H1 (cell line): ENCODE results near the gene VSIR. TPM values are rescaled to one million over a fixed set of nuclear protein-coding genes. Genes with fewer than 3 reads are reported as not detected.

Experiments
- CTCF ChIA-PET: fragments of 300-600 bp; sonication (Branson Sonifier 250); formaldehyde crosslinking; loops from one replicate; lab custom pipeline; 2021; ENCODE audit not compliant: partially characterized antibody; lab: Charles Lee
- POLR2A ChIA-PET: fragments of 300-600 bp; sonication (Branson Sonifier 250); formaldehyde crosslinking; loops from one replicate; lab custom pipeline; 2021; ENCODE audit warnings: inconsistent platforms; ENCODE audit not compliant: partially characterized antibody; lab: Charles Lee
- DNase-seq, 2 experiments: peaks; one replicate each; pipeline versions ENCODE4 v3.0.0 to v3.0.0-alpha.2; 2010 to 2022; ENCODE audit warnings: low spot score in 2 of 2, low read depth in 1 of 2, mixed read lengths in 1 of 2
- FAIRE-seq: peaks from 2 replicates; lab custom pipeline; 2011; peaks lifted over from hg19 to GRCh38; lab: Jason Lieb, UNC
- H2AFZ ChIP-seq: 2 replicates; pipeline ENCODE4 v1.8.1; 2012; ENCODE audit warnings: low read length, inconsistent platforms
- H2AK5ac ChIP-seq: 2 replicates; pipeline ENCODE4 v1.6.1; 2013; ENCODE audit warnings: low read depth, low read length
- H2BK120ac ChIP-seq: replicated peaks from 2 replicates; pipeline ENCODE3; 2013; ENCODE audit warnings: low read depth, low read length, inconsistent platforms
- H2BK12ac ChIP-seq: 2 replicates; pipeline ENCODE4 v1.6.1; 2013; ENCODE audit warnings: low read depth, low read length
- H2BK15ac ChIP-seq: 2 replicates; pipeline ENCODE4 v1.6.1; 2013; ENCODE audit warnings: low read length
- H2BK20ac ChIP-seq: 2 replicates; pipeline ENCODE4 v1.6.1; 2013; ENCODE audit warnings: low read length
- H2BK5ac ChIP-seq: 2 replicates; pipeline ENCODE4 v1.6.1; 2013; ENCODE audit warnings: low read depth, low read length
- H3K14ac ChIP-seq: 2 replicates; pipeline ENCODE4 v1.6.1; 2013; ENCODE audit warnings: inconsistent platforms; ENCODE audit not compliant: insufficient read length
- H3K18ac ChIP-seq: 2 replicates; pipeline ENCODE4 v1.6.1; 2013; ENCODE audit warnings: low read length; ENCODE audit errors: extremely low read depth
- H3K23ac ChIP-seq: 2 replicates; pipeline ENCODE4 v1.6.1; 2013; ENCODE audit warnings: inconsistent platforms; ENCODE audit not compliant: insufficient read length
- H3K23me2 ChIP-seq: 2 replicates; pipeline ENCODE4 v1.6.1; 2013; ENCODE audit warnings: low read depth, low read length
- H3K27ac ChIP-seq: 2 replicates; pipeline ENCODE4 v1.6.1; 2011; ENCODE audit warnings: low read depth, low read length, inconsistent platforms
- H3K27me3 ChIP-seq, 4 experiments: replicated peaks in 1 of 4; 1 replicate in 1 of 4; 2 replicates in 3 of 4; pipeline versions ENCODE4 v1.6.1 to v1.8.1; 2011 to 2013; ENCODE audit warnings: low read length in 3 of 4, mild to moderate bottlenecking in 3 of 4, inconsistent platforms in 2 of 4, mixed read lengths in 2 of 4, moderate library complexity in 1 of 4; ENCODE audit not compliant: control insufficient read depth in 3 of 4, insufficient read depth in 3 of 4; ENCODE audit errors: extremely low read depth in 1 of 4
- H3K36me3 ChIP-seq, 4 experiments: 2 replicates each; pipeline versions ENCODE4 v1.6.1 to v1.8.1; 2011 to 2013; ENCODE audit warnings: mild to moderate bottlenecking in 4 of 4, low read length in 3 of 4, moderate library complexity in 2 of 4, control low read depth in 1 of 4, inconsistent platforms in 1 of 4; ENCODE audit not compliant: insufficient read depth in 4 of 4, control insufficient read depth in 2 of 4
- H3K4ac ChIP-seq: replicated peaks from 2 replicates; pipeline ENCODE3; 2013; ENCODE audit warnings: low read length, low read depth, mixed read lengths, inconsistent platforms; ENCODE audit not compliant: insufficient read length
- H3K4me1 ChIP-seq, 4 experiments: replicated peaks in 1 of 4; 1 replicate in 1 of 4; 2 replicates in 3 of 4; pipeline versions ENCODE4 v1.6.1 to v1.8.1; 2011 to 2013; ENCODE audit warnings: low read length in 3 of 4, inconsistent platforms in 2 of 4, mixed read lengths in 1 of 4; ENCODE audit not compliant: insufficient read depth in 4 of 4, control insufficient read depth in 3 of 4
- H3K4me2 ChIP-seq, 2 experiments: 2 replicates each; pipeline versions ENCODE4 v1.6.1 to v1.8.1; 2011 to 2013; ENCODE audit warnings: low read depth in 2 of 2, low read length in 2 of 2, control low read depth in 1 of 2, inconsistent platforms in 1 of 2, mild to moderate bottlenecking in 1 of 2; ENCODE audit not compliant: insufficient read depth in 1 of 2
- H3K4me3 ChIP-seq, 4 experiments: fragments of 200-600, 300-600 bp in 1 of 4; sonication (generic), shearing (Covaris generic), sonication (Bioruptor Twin) in 1 of 4; 2 replicates each; pipeline versions ENCODE4 v1.5.1 to v1.8.1; 2011 to 2016; ENCODE audit warnings: low read length in 4 of 4, low read depth in 3 of 4, control low read depth in 2 of 4, inconsistent platforms in 2 of 4, mild to moderate bottlenecking in 2 of 4, mixed read lengths in 1 of 4, moderate library complexity in 1 of 4; ENCODE audit not compliant: insufficient read depth in 2 of 4; ENCODE audit errors: extremely low read depth in 1 of 4
- H3K56ac ChIP-seq: replicated peaks from 2 replicates; pipeline ENCODE3; 2013; ENCODE audit warnings: low read depth, mild to moderate bottlenecking, mixed read lengths, low read length, inconsistent platforms; ENCODE audit not compliant: insufficient read length
- H3K79me1 ChIP-seq: 2 replicates; pipeline ENCODE4 v1.6.1; 2013; ENCODE audit warnings: low read depth, low read length, control low read depth
- H3K79me2 ChIP-seq, 2 experiments: 2 replicates each; pipeline versions ENCODE4 v1.6.1 to v1.8.1; 2012 to 2013; ENCODE audit warnings: low read length in 2 of 2, mild to moderate bottlenecking in 2 of 2, inconsistent platforms in 1 of 2; ENCODE audit not compliant: insufficient read depth in 2 of 2, control insufficient read depth in 1 of 2
- H3K9ac ChIP-seq, 4 experiments: replicated peaks in 1 of 4; 1 replicate in 1 of 4; 2 replicates in 3 of 4; pipeline versions ENCODE4 v1.6.1 to v1.8.1; 2011 to 2013; ENCODE audit warnings: low read depth in 3 of 4, low read length in 3 of 4, control low read depth in 2 of 4, mild to moderate bottlenecking in 2 of 4, moderate library complexity in 2 of 4, inconsistent platforms in 1 of 4; ENCODE audit errors: extremely low read depth in 1 of 4
- H3K9me3 ChIP-seq, 2 experiments: 2 replicates each; pipeline versions ENCODE4 v1.6.1 to v1.8.1; 2012 to 2013; ENCODE audit warnings: mild to moderate bottlenecking in 2 of 2, moderate library complexity in 2 of 2, control low read depth in 1 of 2, inconsistent platforms in 1 of 2, low read depth in 1 of 2, low read length in 1 of 2, mixed read lengths in 1 of 2; ENCODE audit not compliant: insufficient read depth in 2 of 2
- H4K20me1 ChIP-seq, 2 experiments: replicated peaks in 1 of 2; 2 replicates each; pipeline versions ENCODE3 to v1.8.1; 2011 to 2013; ENCODE audit warnings: inconsistent platforms in 2 of 2, low read length in 2 of 2, mild to moderate bottlenecking in 1 of 2; ENCODE audit not compliant: insufficient read depth in 2 of 2, control insufficient read depth in 1 of 2
- H4K5ac ChIP-seq: 2 replicates; pipeline ENCODE4 v1.6.1; 2013; ENCODE audit warnings: low read length, low read depth, mixed read lengths, inconsistent platforms; ENCODE audit not compliant: insufficient read length
- H4K8ac ChIP-seq: 2 replicates; pipeline ENCODE4 v1.8.0; 2013; ENCODE audit warnings: mild to moderate bottlenecking, moderate library complexity, low read length, inconsistent platforms; ENCODE audit not compliant: insufficient read depth; ENCODE audit errors: extremely low read depth
- H4K91ac ChIP-seq: replicated peaks from 2 replicates; pipeline ENCODE3; 2013; ENCODE audit warnings: low read length, mixed read lengths, inconsistent platforms; ENCODE audit not compliant: insufficient read length
- CHD1 ChIP-seq: IDR thresholded peaks from 2 replicates; pipeline ENCODE4 v1.6.1; 2012; ENCODE audit warnings: low read depth, low read length, improper control_type of control experiment
- CHD2 ChIP-seq: IDR thresholded peaks from 2 replicates; pipeline ENCODE4 v1.6.1; 2012; ENCODE audit warnings: low read length, improper control_type of control experiment
- SIN3A ChIP-seq, 2 experiments: IDR thresholded peaks in 1 of 2; conservative IDR thresholded peaks in 1 of 2; 2 replicates each; pipeline ENCODE4 v1.6.1; 2011 to 2012; ENCODE audit warnings: low read length in 2 of 2, improper control_type of control experiment in 1 of 2, low read depth in 1 of 2, mild to moderate bottlenecking in 1 of 2
- WGBS, 2 experiments: shearing (Covaris generic) in 1 of 2; methylation state at CpG; one replicate each; pipeline versions ENCODE4 v1.1.6 to v1.1.7; 2013 to 2015; ENCODE audit warnings: low lambda C conversion rate in 2 of 2, mixed read lengths in 2 of 2, inconsistent platforms in 1 of 2, low coverage in 1 of 2, missing lambda C conversion rate in 1 of 2; ENCODE audit not compliant: insufficient replicate concordance in 2 of 2, insufficient coverage in 1 of 2, insufficient read length in 1 of 2; ENCODE audit errors: extremely low coverage in 1 of 2, missing lambda C conversion rate in 1 of 2; 5-methylcytosine and 5-hydroxymethylcytosine counted together
- polyA plus RNA-seq, 7 experiments: library from polyadenylated mRNA; depleted of rRNA in 3 of 7; stranded (reverse) in 5 of 7; unstranded in 2 of 7; fragments of >200 nt in 5 of 7; fragments of 200-250 nt in 2 of 7; gene quantifications; 1 replicate in 5 of 7; 2 replicates in 1 of 7; 4 replicates in 1 of 7; pipeline versions ENCODE4 v1.2.1 to v1.2.3, GENCODE V29; 2011 to 2013; ENCODE audit warnings: missing spikeins in 2 of 7, mixed read lengths in 2 of 7
- total RNA-seq: library from RNA; stranded (reverse); fragmentation: NEBNext Ultra II Directional; extraction: Animal tissue kit (Norgen Biotek cat#: 25700); gene quantifications from 2 replicates; pipeline ENCODE4 v1.2.1, GENCODE V29; 2021
- TF ChIP-seq, protein P1 (sequence below): IDR thresholded peaks from 2 replicates; pipeline ENCODE4 v1.6.1; 2012; ENCODE audit warnings: inconsistent platforms

VSIR gene
- total and polyA plus RNA-seq, 2 of the 8 experiments (the other 6 are each of a cell fraction or from before 2014, with no cell fraction given), result 0.33 TPM; not detected in 1

DNA sequence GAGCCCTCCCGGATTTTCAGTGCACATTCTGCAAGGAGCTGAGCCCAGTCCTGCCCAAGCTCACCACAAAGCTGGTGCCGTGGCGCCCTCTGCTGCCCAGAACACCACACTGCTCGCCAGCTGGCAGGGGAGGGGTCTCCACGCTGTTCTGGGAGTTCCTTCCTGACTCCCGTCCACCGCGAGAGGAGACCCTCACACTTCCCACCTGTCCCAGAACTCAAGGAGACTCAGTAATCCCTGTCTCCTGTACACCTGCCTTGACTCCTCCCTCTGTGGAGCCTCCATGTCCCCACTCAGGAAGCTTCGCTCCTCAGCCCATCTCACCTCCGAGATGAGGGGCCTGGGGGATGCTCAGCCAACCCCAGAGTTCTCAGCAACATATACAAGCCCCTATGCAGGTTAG is 65.0 kb downstream of the VSIR start:
- Histone ChIP-seq H2BK12ac (peak overlapping the region; percentile 42; the same call in 1 of the 2 replicates), H2AK5ac (no peak overlapping the region), H3K9ac (no peak overlapping the region), H3K79me1 (no peaks in the 10 kb centered on the region), H3K4me2 (no peak overlapping the region; a peak in 1 of 4 replicates), H2BK20ac (no peak overlapping the region), H3K14ac (no peak overlapping the region), H3K18ac (peak overlapping the region; percentile 27; the same call in 1 of the 2 replicates), H2AFZ (peak overlapping the region; percentile 91), H4K5ac (no peak overlapping the region), H2BK5ac (no peak overlapping the region), H3K9me3 (no peaks in the 10 kb centered on the region), H3K36me3 (no peaks in the 10 kb centered on the region), H3K27ac (no peak overlapping the region), H4K8ac (no peak overlapping the region), H3K4ac (no peak overlapping the region), H3K4me3 (peak overlapping the region in 1 of 4 experiments; percentile 1; a peak in 1 of 8 replicates), H2BK15ac (no peak overlapping the region), H3K23ac (no peak overlapping the region), H2BK120ac (no peak overlapping the region), H3K27me3 (peaks cover 0 to 3% (median 0%) of the 10 kb centered on the region in 4 experiments; a peak in 1 of 7 replicates), H3K23me2 (no peaks in the 10 kb centered on the region), H4K91ac (no peak overlapping the region), H3K79me2 (no peaks in the 10 kb centered on the region), H3K56ac (no peak overlapping the region), H4K20me1 (no peaks in the 10 kb centered on the region), H3K4me1 (peaks cover 0 to 2% (median 0%) of the 10 kb centered on the region in 4 experiments; a peak in 2 of 7 replicates)
- FAIRE-seq (peak; percentile 88), DNase-seq (peak; percentile 62 to 98)
- 25% methylated on average over 10 of the region's 10 CpGs; no CpG with 5 or more reads in 1 of the 2 experiments for WGBS, 2 experiments
- CTCF ChIA-PET, result interaction anchor here (0.7 to 7.0 kb wide), 87 partner anchors 9 to 1315 kb away, joined by 3 to 169 read pairs (median 5); partner anchors contain the start of genes C10orf105, CDH23, SLC29A3 and VSIR
- POLR2A ChIA-PET, result interaction anchor here (0.6 to 0.8 kb wide), 2 partner anchors 86 to 397 kb away, joined by 3 read pairs; no protein-coding TSS in a partner anchor
- TF ChIP-seq CHD1 (no peak), CHD2 (peak; percentile 79), SIN3A (conservative IDR thresholded peaks at IDR 0.05 in 1 of 2, IDR thresholded peaks at IDR 0.05 in 1 of 2; ENCODE audit: low read depth in 1 of 2, low read length in 2 of 2) (peak in 1 of 2 experiments; percentile 46; a peak in 1 of 4 replicates)
- TF ChIP-seq, protein P1, sequence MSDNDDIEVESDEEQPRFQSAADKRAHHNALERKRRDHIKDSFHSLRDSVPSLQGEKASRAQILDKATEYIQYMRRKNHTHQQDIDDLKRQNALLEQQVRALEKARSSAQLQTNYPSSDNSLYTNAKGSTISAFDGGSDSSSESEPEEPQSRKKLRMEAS, result peak; percentile 41; the same call in 1 of the 2 replicates
